GM23338 (cell line): ENCODE data around the gene GGT6. TPM values are rescaled to one million over a fixed set of nuclear protein-coding genes. Genes with fewer than 3 reads are reported as not detected.
"Not testable (repeated sequence)": the region's sequence is repeated elsewhere in the genome, so short reads cannot be mapped to it uniquely, and the experiment has no call there.

ENCODE experiments used
- ATAC-seq: fragments of 200-7000 bp; cut with Tn5 transposase; 3 replicates; pipeline ENCODE4 v1.9.1; 2020
- DNase-seq: peaks from one replicate; pipeline ENCODE4 v3.0.0-alpha.2; 2015; ENCODE audit warnings: low spot score
- H2AFZ ChIP-seq: fragments of 200-600 bp; sonication (generic); 2 replicates; pipeline ENCODE4 v1.8.0; 2016; ENCODE audit warnings: antibody characterized with exemption, mild to moderate bottlenecking, moderate library complexity
- H3F3A ChIP-seq: fragments of 200-600 bp; sonication (generic); replicated peaks from 2 replicates; pipeline ENCODE4 v1.8.0; 2017; ENCODE audit warnings: antibody characterized with exemption, mixed run types, low read depth
- H3K27ac ChIP-seq: fragments of 200-600 bp; sonication (generic); 2 replicates; pipeline ENCODE4 v1.6.1; 2016; ENCODE audit warnings: low read depth
- H3K27me3 ChIP-seq: fragments of 200-600 bp; sonication (generic); 2 replicates; pipeline ENCODE4 v1.8.0; 2016; ENCODE audit warnings: mild to moderate bottlenecking, mixed run types, moderate library complexity; ENCODE audit not compliant: insufficient read depth
- H3K36me3 ChIP-seq: fragments of 200-600 bp; sonication (generic); 2 replicates; pipeline ENCODE4 v1.8.0; 2016; ENCODE audit warnings: mild to moderate bottlenecking; ENCODE audit not compliant: insufficient read depth
- H3K4me1 ChIP-seq: fragments of 200-600 bp; sonication (generic); 2 replicates; pipeline ENCODE4 v1.8.0; 2016; ENCODE audit warnings: mild to moderate bottlenecking, moderate library complexity; ENCODE audit not compliant: insufficient read depth
- H3K4me2 ChIP-seq: fragments of 200-600 bp; sonication (generic); 2 replicates; pipeline ENCODE4 v1.7.1; 2017; ENCODE audit warnings: mixed run types
- H3K4me3 ChIP-seq: fragments of 200-600 bp; sonication (generic); 2 replicates; pipeline ENCODE4 v1.6.1; 2016; ENCODE audit warnings: mixed run types
- H3K79me2 ChIP-seq: fragments of 200-600 bp; sonication (generic); replicated peaks from 2 replicates; pipeline ENCODE4 v1.8.0; 2017; ENCODE audit warnings: mild to moderate bottlenecking; ENCODE audit not compliant: insufficient read depth
- H3K9me2 ChIP-seq: fragments of 200-600 bp; sonication (generic); 2 replicates; pipeline ENCODE4 v1.8.0; 2017; ENCODE audit not compliant: insufficient read depth
- H4K20me1 ChIP-seq: fragments of 200-600 bp; sonication (generic); replicated peaks from 2 replicates; pipeline ENCODE4 v1.8.0; 2017; ENCODE audit warnings: mild to moderate bottlenecking; ENCODE audit not compliant: insufficient read depth
- H3K27ac Mint-ChIP-seq: 2 replicates; pipeline ENCODE4 v1.8.0; 2020; ENCODE audit warnings: inconsistent platforms, mild to moderate bottlenecking, moderate library complexity, mixed read lengths
- H3K27me3 Mint-ChIP-seq: 3 replicates; pipeline ENCODE4 v1.8.0; 2022; ENCODE audit warnings: low read depth, mild to moderate bottlenecking, moderate library complexity, mixed read lengths, inconsistent platforms; ENCODE audit not compliant: insufficient read depth, poor library complexity
- H3K36me3 Mint-ChIP-seq: 3 replicates; pipeline ENCODE4 v1.8.0; 2021; ENCODE audit warnings: low read depth, mild to moderate bottlenecking, inconsistent platforms, moderate library complexity, mixed read lengths
- H3K4me1 Mint-ChIP-seq: 3 replicates; pipeline ENCODE4 v1.8.0; 2020; ENCODE audit warnings: mild to moderate bottlenecking, inconsistent platforms, mixed read lengths
- H3K4me3 Mint-ChIP-seq: 3 replicates; pipeline ENCODE4 v1.8.0; 2021; ENCODE audit warnings: moderate library complexity, mild to moderate bottlenecking, inconsistent platforms, mixed read lengths
- H3K9me3 Mint-ChIP-seq: 3 replicates; pipeline ENCODE4 v1.8.0; 2020; ENCODE audit warnings: moderate library complexity, mild to moderate bottlenecking, inconsistent platforms, mixed read lengths
- CREB1 ChIP-seq: fragments of 250-450 bp; sonication (Bioruptor Pico); IDR thresholded peaks from 2 replicates; pipeline ENCODE4 v1.5.0; 2020; ENCODE audit warnings: low read depth, mild to moderate bottlenecking, moderate library complexity
- ETS1 ChIP-seq: IDR thresholded peaks from 2 replicates; pipeline ENCODE4 v1.6.1; 2016; ENCODE audit warnings: antibody characterized with exemption
- EZH2 ChIP-seq: fragments of 200-600 bp; sonication (generic); IDR thresholded peaks from one replicate; pipeline ENCODE4 v1.8.0; 2017; ENCODE audit warnings: antibody characterized with exemption, mild to moderate bottlenecking, low read depth; ENCODE audit not compliant: unreplicated experiment
- JUNB ChIP-seq: IDR thresholded peaks from one replicate; pipeline ENCODE4 v1.6.1; 2016; ENCODE audit warnings: antibody characterized with exemption; ENCODE audit not compliant: unreplicated experiment
- STAT1 ChIP-seq: IDR thresholded peaks from one replicate; pipeline ENCODE4 v1.6.1; 2016; ENCODE audit warnings: antibody characterized with exemption; ENCODE audit not compliant: unreplicated experiment
- ZNF462 ChIP-seq: fragments of 250-450 bp; sonication (Bioruptor Pico); IDR thresholded peaks from 2 replicates; pipeline ENCODE4 v1.5.0; 2020; ENCODE audit warnings: mild to moderate bottlenecking, moderate library complexity
- polyA plus RNA-seq: library from polyadenylated mRNA; unstranded; fragments of >200 nt; fragmentation: Nextera tagmentation; extraction: Ambion mirVana; gene quantifications from 2 replicates; pipeline ENCODE4 v1.2.1, GENCODE V29; 2016
- total RNA-seq: library from RNA; depleted of rRNA; stranded (reverse); fragments of >200 nt; shearing (Covaris generic); gene quantifications from 2 replicates; pipeline ENCODE4 v1.2.3, GENCODE V29; 2014

The GGT6 gene
- total and polyA plus RNA-seq, 2 experiments from 2014 or later: 0.24 TPM; not detected in 1

- no peak for TF ChIP-seq JUNB
- TF ChIP-seq STAT1: no peak
- no peak for TF ChIP-seq CREB1 (CRISPR knock-in tag)
- TF ChIP-seq ETS1: no peak
- TF ChIP-seq ZNF462: no peak
- no peak for TF ChIP-seq EZH2
These were observed 36.4 kb upstream of the GGT6 start (continued) for GRCh38 chr17:4596636-4597380.

- H3K27me3 ChIP-seq, H3K27ac ChIP-seq, H3K4me2 ChIP-seq, H3K9me3 Mint-ChIP-seq, H3K79me2 ChIP-seq, H3K4me3 Mint-ChIP-seq, H3K27ac Mint-ChIP-seq, H3K36me3 Mint-ChIP-seq, ATAC-seq, H3K4me3 ChIP-seq, H3K36me3 ChIP-seq, H4K20me1 ChIP-seq, H2AFZ ChIP-seq, DNase-seq, H3K9me2 ChIP-seq, H3F3A ChIP-seq: not testable (repeated sequence)
- peaks cover 38% of the 10 kb centered on the region for H3K4me1 Mint-ChIP-seq
- peaks cover 11% of the 10 kb centered on the region for H3K27me3 Mint-ChIP-seq
- H3K4me1 ChIP-seq: peaks cover 26% of the 10 kb centered on the region
These were observed 35.4 kb upstream of the GGT6 start for GRCh38 chr17:4595685-4596342.
